ENCODE results near the gene GLDN.

GLDN gene

GRCh38 chr15:51448622-51449399 is 107.4 kb downstream of the GLDN start:
- DNase-seq, result no peak

GRCh38 chr15:51450001-51450400 is 108.5 kb downstream of the GLDN start:
- DNase-seq, result no peak

All from CD4-positive, alpha-beta T cell treated with Interleukin-1 beta for 1 hour (primary cell).